Small intestine (tissue), 7 donors: ENCODE data around the gene ANKRD31. TPM values are rescaled to one million over a fixed set of nuclear protein-coding genes. Genes with fewer than 3 reads are reported as not detected.
"Not testable (repeated sequence)": the region's sequence is repeated elsewhere in the genome, so short reads cannot be mapped to it uniquely, and the experiment has no call there.

ENCODE experiments used
- DNase-seq, 2 donors: peaks; one replicate each; pipeline versions ENCODE4 v3.0.0 to v3.0.0-alpha.2; 2013
- FAIRE-seq: peaks from 2 replicates; lab custom pipeline; 2012; peaks lifted over from hg19 to GRCh38; lab: Jason Lieb, UNC
- H3K27ac ChIP-seq, 3 donors: one replicate each; pipeline ENCODE4 v1.5.1; 2013; ENCODE audit warnings: low read length in 2 of 3, mild to moderate bottlenecking in 2 of 3, control low read depth in 1 of 3, inconsistent platforms in 1 of 3, low read depth in 1 of 3, moderate library complexity in 1 of 3
- H3K27me3 ChIP-seq, 3 donors: one replicate each; pipeline ENCODE4 v1.6.1; 2013; ENCODE audit warnings: low read length in 3 of 3, inconsistent platforms in 1 of 3; ENCODE audit not compliant: control insufficient read depth in 3 of 3, insufficient read depth in 3 of 3
- H3K36me3 ChIP-seq, 3 donors: one replicate each; pipeline ENCODE4 v1.6.1; 2013; ENCODE audit warnings: low read length in 3 of 3, inconsistent platforms in 1 of 3, low read depth in 1 of 3, mild to moderate bottlenecking in 1 of 3, moderate library complexity in 1 of 3; ENCODE audit not compliant: control insufficient read depth in 3 of 3, insufficient read depth in 2 of 3
- H3K4me1 ChIP-seq, 3 donors: one replicate each; pipeline ENCODE4 v1.6.1; 2013; ENCODE audit warnings: low read length in 2 of 3, inconsistent platforms in 1 of 3, low read depth in 1 of 3, mild to moderate bottlenecking in 1 of 3, moderate library complexity in 1 of 3; ENCODE audit not compliant: control insufficient read depth in 3 of 3, insufficient read depth in 2 of 3
- H3K4me3 ChIP-seq, 3 donors: one replicate each; pipeline ENCODE4 v1.5.1; 2013; ENCODE audit warnings: low read length in 3 of 3, control low read depth in 1 of 3, inconsistent platforms in 1 of 3, low read depth in 1 of 3, mild to moderate bottlenecking in 1 of 3, moderate library complexity in 1 of 3
- H3K9me3 ChIP-seq, 2 donors: one replicate each; pipeline ENCODE4 v1.6.1; 2013; ENCODE audit warnings: low read depth in 1 of 2, low read length in 1 of 2; ENCODE audit not compliant: control insufficient read depth in 2 of 2, insufficient read depth in 1 of 2
- WGBS, 3 donors: extraction: QIAGEN DNeasy Blood & Tissue Kit; methylation state at CpG; one replicate each; pipeline ENCODE4 v1.1.7; 2013; 5-methylcytosine and 5-hydroxymethylcytosine counted together
- polyA plus RNA-seq, 4 donors: library from polyadenylated mRNA; stranded (reverse) in 3 of 4; unstranded in 1 of 4; fragments of 200-250 nt in 3 of 4; fragments of 120-200 nt in 1 of 4; gene quantifications; one replicate each; pipeline versions ENCODE4 v1.2.1 to v1.2.3, GENCODE V29; 2013
- donor health status: healthy with polysubstance abuse.
- donor health status: control.
- donor health status: control.
- donor health status: Bipolar disorder and iron deficiency.
- donor health status: healthy.

Gene ANKRD31
- polyA plus RNA-seq, 4 donors: 0.06 to 0.27 (median 0.22) TPM; not detected in 1

DNA sequence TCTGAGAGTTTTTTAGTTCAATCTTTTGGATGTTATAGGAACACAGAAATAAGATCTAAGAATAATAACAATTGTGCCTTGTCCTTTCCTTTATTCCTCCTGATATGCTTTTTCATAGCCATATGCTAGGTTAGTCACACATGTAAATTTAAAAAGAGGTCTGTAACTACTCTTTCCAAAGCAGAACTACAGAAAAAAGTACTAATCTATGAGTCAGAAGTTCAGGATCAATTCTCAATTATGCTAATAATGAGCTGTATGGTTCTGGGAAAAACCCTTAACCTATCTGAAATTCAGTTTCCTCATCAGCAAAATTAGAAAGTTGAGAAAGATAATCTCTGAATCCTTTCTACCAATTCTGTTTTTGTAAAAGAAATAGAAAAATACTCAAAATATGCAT lies 44.4 kb downstream of the ANKRD31 start:
- Histone ChIP-seq H3K36me3 (no peaks in the 10 kb centered on the region), H3K9me3 (no peaks in the 10 kb centered on the region), H3K4me1 (no peaks in the 10 kb centered on the region), H3K27ac (no peak overlapping the region), H3K4me3 (no peak overlapping the region), H3K27me3 (no peaks in the 10 kb centered on the region)
- DNase-seq (no peak), FAIRE-seq (no peak)

DNA sequence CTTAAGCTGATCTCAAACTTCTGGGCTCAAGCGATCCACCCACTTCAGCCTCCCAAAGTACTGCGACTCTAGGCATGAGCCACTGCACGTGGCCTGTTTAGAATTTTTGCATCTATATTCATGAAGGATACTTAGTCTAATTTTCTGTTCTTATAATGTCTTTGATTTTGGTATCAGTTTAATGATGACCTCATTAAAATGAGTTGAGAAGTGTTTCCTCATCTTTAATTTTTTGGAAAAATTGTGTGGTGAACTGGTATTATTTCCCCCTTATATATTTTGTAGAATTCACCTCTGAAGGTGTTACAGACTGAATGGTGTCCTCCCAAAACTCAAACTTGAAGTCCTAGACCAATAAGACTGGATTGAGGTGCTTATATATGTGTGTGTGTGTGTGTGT lies 46.5 kb downstream of the ANKRD31 start:
- no peaks in the 10 kb centered on the region for H3K27me3 ChIP-seq
- no peaks in the 10 kb centered on the region for H3K9me3 ChIP-seq
- 93 to 99% (median 94%) methylated on average over 3 of the region's 3 CpGs for WGBS, 3 donors
- H3K4me3 ChIP-seq: no peak overlapping the region
- H3K4me1 ChIP-seq: no peaks in the 10 kb centered on the region
- FAIRE-seq: no peak
- no peak overlapping the region for H3K27ac ChIP-seq
- H3K36me3 ChIP-seq: no peaks in the 10 kb centered on the region
- DNase-seq: no peak

DNA sequence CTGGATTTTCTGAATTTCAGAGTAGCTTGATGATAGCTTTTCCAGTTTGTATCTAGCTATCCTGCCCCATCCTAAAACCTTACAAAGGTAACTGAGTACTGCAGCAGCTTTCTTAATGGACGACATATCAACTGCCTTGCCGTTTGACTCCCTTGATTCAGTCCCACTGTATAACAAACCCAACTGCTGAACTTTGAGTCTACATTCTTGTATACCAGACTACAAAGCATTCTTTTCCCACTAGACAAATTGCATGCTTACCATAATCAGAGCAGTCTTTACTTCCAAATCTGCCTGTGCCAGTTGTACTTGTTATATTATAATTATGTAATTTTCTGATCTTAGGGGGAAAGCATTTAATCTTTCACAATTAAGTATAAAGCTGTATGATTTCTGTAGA lies 47.3 kb downstream of the ANKRD31 start:
- no peak for FAIRE-seq
- 48 to 60% (median 52%) methylated on average over 2 of the region's 2 CpGs for WGBS, 3 donors

DNA sequence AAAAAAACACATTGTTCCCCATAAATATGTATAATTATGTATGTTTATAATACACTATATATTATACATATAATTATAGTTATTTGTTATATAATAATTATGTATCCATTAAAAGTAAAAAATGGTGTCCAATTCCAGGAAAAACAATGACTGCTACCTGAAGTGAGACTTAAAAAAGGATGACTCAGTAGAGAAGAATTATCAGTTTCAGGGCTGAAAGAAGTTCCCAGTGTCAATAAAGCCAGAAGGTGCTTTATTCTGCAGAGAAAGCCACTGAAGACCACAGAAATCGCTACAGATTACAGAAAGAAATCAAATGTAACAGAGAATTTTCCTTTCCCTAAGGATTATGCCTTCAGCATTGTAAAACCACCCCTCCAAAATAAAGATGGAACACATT lies 50.9 kb downstream of the ANKRD31 start:
- H3K4me3 ChIP-seq: no peak overlapping the region
- no peaks in the 10 kb centered on the region for H3K9me3 ChIP-seq
- no peaks in the 10 kb centered on the region for H3K27me3 ChIP-seq
- no peak for DNase-seq
- FAIRE-seq: no peak
- no peaks in the 10 kb centered on the region for H3K4me1 ChIP-seq
- no peak overlapping the region for H3K27ac ChIP-seq
- 79 to 87% (median 81%) methylated on average over 1 of the region's 1 CpG for WGBS, 3 donors
- H3K36me3 ChIP-seq: no peaks in the 10 kb centered on the region

More for the DNA sequence above, 47.3 kb downstream of the ANKRD31 start:
- Histone ChIP-seq H3K4me1 (no peaks in the 10 kb centered on the region), H3K4me3 (no peak overlapping the region), H3K27ac (no peak overlapping the region), H3K36me3 (no peaks in the 10 kb centered on the region), H3K27me3 (no peaks in the 10 kb centered on the region), H3K9me3 (no peaks in the 10 kb centered on the region)
- DNase-seq: no peak

DNA sequence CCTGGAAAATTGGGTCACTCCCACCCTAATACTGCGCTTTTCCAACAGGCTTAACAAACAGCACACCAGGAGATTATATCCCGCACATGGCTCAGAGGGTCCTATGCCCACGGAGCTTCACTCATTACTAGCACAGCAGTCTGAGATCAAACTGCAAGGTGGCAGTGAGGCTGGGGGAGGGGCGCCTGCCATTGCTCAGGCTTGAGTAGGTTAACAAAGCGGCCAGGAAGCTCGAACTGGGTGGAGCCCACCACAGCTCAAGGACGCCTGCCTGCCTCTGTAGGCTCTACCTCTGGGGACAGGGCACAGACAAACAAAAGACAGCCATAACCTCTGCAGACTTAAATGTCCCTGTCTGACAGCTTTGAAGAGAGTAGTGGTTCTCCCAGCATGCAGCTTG lies 60.7 kb downstream of the ANKRD31 start:
- H3K27ac ChIP-seq, H3K4me1 ChIP-seq, FAIRE-seq, H3K36me3 ChIP-seq, H3K4me3 ChIP-seq, H3K9me3 ChIP-seq, DNase-seq, H3K27me3 ChIP-seq: not testable (repeated sequence)
- 89 to 94% (median 92%) methylated on average over 7 of the region's 7 CpGs for WGBS, 3 donors

DNA sequence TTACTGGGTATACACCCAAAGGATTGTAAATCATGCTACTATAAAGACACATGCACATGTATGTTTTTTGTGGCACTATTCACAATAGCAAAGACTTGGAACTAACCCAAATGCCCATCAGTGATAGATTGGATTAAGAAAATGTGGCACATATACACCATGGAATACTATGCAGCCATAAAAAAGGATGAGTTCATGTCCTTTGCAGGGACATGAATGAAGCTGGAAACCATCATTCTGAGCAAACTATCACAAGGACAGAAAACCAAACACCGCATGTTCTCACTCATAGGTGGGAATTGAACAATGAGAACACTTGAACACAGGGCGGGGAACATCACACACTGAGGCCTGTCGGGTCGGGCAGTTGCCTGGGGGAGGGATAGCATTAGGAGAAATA lies 61.8 kb downstream of the ANKRD31 start:
- not testable (repeated sequence) for H3K27me3 ChIP-seq, H3K36me3 ChIP-seq, H3K4me3 ChIP-seq, DNase-seq, H3K27ac ChIP-seq, H3K4me1 ChIP-seq, FAIRE-seq, H3K9me3 ChIP-seq
- 93 to 96% (median 94%) methylated on average over 3 to 4 of the region's 4 CpGs for WGBS, 3 donors

DNA sequence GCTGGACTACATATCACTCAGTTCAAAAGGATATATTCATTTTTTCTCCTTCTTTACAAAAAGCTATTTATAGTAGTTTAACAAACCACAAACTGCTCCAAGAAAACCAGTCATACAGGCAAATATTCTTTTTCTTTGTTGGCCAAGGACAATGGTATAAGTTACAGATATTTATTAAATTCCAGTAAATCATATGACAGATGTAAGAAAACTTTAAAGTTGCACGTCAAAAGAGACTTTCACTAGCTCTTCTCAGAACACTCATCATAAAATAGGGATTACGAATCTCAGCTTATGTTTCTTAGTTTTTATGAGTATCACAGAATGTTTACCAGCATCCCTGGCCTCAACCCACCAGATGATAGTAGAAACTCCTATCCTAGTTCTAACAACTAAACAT lies 67.2 kb downstream of the ANKRD31 start:
- peaks cover 6 to 16% (median 7%) of the 10 kb centered on the region in 3 donors for H3K4me1 ChIP-seq
- WGBS, 3 donors: 85 to 91% (median 89%) methylated on average over 2 of the region's 2 CpGs
- DNase-seq (no peak), FAIRE-seq (no peak)
- no peaks in the 10 kb centered on the region for H3K36me3 ChIP-seq
- no peak overlapping the region for H3K27ac ChIP-seq
- no peaks in the 10 kb centered on the region for H3K9me3 ChIP-seq
- H3K4me3 ChIP-seq: no peak overlapping the region
- H3K27me3 ChIP-seq: no peaks in the 10 kb centered on the region

DNA sequence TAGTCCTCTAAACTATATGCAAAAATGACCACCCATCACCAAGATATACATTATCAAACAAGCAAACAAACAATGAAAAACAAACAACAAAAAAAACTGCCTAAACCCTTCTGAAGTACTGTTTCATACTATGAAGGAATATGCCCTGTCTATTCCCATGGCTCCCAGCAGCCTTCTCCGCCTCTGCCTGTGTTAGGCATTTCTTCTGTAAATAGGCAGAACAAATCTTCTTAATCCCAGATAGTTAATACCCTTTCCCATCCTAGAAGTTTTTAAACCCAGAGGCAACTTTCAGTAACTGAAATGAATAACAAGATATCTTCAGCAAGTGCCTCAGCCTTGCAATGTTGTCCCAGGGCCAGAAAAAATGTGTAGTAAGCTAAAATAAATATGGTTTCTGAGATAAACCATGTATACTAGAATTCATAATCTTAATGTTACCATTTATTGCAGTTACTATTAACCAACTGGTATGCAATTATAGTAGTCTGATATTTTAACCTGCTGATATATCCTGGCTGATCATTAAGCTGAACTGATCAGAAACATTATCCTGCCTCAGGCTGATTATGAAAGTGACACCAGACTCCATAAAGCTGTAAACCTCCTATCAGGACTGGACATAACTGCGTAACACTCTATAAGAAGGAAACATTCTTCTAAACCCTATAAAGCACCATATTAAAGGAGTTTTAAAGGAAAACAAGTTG lies 68.5 kb downstream of the ANKRD31 start:
- Histone ChIP-seq H3K36me3 (no peaks in the 10 kb centered on the region), H3K9me3 (no peaks in the 10 kb centered on the region), H3K27ac (peak overlapping the region in 2 of 3 donors; percentile 45 to 64), H3K4me3 (no peak overlapping the region), H3K27me3 (no peaks in the 10 kb centered on the region), H3K4me1 (peaks cover 6 to 16% (median 7%) of the 10 kb centered on the region in 3 donors)
- peak; percentile 83 for FAIRE-seq
- DNase-seq: peak; percentile 72 to 92
- 17 to 63% (median 34%) methylated on average over 2 of the region's 2 CpGs for WGBS, 3 donors

DNA sequence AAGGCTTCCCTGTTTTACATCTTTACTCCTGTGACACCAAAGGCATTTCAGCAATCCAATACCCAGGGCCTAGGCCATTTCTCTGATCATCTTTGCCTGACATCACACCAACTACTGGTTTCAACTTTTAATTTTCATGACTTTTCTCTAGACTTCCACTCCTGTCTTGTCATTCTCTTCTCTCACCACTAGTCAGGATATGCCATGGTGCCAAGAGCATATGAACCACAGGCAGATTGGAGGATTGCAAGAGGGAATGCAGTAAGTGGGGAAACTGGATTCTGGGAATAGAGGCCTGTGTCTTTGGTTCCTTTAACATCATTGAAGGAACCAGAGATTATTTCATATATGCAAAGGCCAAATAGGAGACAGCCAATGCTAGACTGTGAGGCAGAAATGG lies 69.3 kb downstream of the ANKRD31 start:
- FAIRE-seq (no peak), DNase-seq (peak; percentile 10 to 36)
- Histone ChIP-seq H3K36me3 (no peaks in the 10 kb centered on the region), H3K27me3 (no peaks in the 10 kb centered on the region), H3K9me3 (no peaks in the 10 kb centered on the region), H3K4me1 (peaks cover 6 to 16% (median 7%) of the 10 kb centered on the region in 3 donors), H3K27ac (peak overlapping the region in 2 of 3 donors; percentile 45 to 64), H3K4me3 (no peak overlapping the region)
